GM18526 (cell line): Measurements from ENCODE around the gene CACNA1S.

Experiments
- POLR2A ChIP-seq: IDR thresholded peaks from 3 replicates; pipeline ENCODE4 v1.6.1; 2011; ENCODE audit not compliant: insufficient read length; ENCODE audit errors: extremely low read depth

The CACNA1S gene

DNA sequence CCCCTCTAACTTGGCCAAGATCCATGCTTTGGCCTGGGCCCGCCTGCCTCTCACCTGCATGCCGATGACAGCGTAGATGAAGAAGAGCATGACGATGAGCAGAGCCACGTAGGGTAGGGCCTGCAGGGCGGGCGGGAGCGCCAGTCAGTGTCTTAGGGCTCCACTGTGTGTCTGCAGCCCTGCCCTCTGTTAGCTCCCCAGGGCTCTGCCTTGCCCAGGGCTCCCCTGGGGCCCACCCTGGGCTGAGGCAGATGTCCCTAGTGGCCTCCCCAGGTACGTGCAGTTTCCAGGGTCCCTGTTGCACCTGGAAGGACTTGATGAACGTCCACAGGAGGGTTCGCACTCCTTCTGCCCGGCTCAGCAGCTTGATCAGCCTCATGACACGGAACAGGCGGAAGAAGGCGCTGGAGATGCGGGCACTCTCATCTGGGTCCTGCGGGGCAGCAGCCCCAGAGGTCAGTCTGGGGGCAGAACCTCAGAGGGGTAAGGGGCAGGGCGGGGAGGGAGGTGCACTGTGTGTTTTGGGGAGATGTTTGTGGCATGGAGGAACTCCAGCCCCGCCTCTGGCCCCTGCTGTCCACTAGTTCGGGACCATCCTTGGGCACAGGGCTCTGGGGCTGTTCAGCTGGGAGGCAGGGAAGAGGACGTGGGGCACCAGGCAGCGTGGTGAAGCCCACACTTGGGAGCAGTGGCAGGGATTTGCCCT lies 58.9 kb downstream of the CACNA1S start:
- no peak for TF ChIP-seq POLR2A

DNA sequence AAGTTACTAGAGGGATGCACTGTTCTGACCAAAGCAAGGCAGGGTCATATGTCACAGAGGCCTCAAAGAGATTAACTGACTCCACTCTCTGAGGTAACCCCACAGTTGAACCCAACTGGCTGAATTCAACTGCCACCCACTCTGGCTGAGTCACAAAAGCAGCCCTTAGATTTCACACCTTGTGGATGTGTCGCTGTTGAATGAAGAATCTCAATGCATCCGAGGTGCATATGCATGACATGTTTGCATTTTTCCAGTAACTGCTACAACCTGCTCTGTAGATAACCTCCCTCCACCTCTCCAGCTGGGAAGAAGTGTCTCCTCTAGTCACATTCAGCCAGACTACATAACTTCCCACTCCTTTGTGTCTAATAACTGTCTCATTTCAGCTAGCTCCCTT lies 60.8 kb downstream of the CACNA1S start:
- TF ChIP-seq POLR2A: no peak

DNA sequence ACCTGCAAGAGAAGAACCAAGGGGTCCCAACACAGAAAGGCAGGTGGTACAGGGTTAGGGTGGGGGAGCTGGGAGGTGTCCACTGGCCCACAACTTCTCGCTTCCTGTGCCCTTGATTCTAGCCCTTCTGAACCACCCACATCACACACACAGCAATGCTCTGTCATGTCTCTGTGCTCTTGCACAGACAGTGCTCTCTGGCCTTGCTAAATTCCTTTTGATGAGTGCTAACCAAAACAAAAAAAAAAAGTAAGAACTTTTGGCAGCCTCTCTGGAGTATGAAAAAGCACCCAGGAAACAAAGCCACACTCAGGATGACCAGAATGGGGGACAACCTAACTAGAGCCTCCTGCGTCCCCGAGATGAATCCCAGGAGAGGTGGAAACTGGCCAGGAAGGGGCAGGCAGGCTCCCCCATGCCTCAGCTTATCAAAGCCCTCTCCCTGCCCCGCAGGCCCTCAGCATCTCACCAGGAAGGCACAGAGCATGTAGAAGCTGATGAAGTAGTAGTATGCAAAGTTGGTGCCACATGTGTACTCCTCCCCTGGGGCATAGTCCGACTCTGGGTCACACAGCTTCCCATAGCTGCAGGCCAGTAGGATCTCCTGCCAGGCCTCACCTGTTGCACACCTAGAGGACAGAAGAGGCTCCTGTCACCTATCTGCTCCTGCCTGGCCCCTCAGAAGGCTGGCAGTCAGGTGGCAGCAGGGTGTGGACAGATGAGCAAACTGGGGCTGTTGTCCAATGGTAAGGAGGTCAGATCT lies 61.5 kb downstream of the CACNA1S start:
- no peak for TF ChIP-seq POLR2A

DNA sequence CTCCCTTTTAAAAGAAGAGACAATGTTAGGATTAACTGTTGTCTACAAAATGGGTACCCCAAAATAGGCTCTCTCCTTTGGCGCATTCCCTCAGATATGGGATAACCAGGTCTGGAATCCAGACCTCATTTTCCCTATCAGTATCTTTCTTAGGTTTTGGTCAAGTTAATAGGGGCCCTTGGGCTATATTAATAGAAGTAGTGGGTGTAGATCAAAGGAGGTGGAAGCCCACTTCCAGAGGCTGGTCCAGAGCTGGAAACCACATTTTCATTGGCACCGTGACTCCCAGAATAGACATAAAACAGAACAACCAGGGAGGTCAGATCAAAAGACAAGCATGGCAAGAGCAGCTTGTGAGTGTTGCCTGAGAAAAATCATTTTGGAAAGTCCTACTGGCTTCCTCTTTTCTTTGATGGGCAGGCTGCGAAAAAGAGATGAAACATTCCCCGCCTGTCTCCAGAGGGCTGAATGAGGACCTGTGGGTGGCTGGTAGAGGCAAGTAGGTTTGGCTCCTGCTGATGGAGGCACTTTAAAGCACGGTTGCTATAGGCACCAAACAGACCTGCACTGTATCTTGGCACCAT lies 62.9 kb downstream of the CACNA1S start:
- TF ChIP-seq POLR2A: no peak

DNA sequence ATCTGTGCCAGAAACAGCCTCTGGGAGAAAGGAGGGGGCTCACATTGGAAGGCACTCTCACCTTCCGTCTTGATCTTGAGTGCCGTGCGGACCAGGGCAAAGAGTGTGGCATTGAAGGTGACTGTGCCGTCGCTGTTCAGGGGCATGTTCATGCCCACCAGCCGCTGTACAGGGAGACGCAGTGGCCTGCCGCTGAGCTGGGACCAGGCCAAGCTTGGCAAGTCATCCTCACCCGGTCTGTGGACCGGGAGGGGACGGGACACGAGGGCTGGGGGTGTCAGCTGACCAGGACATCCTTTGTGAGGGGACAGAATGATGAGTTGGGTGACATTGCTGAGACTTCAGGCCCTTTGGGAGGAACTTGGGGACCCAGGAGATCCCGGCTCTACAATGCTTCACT lies 63.7 kb downstream of the CACNA1S start:
- no peak for TF ChIP-seq POLR2A

DNA sequence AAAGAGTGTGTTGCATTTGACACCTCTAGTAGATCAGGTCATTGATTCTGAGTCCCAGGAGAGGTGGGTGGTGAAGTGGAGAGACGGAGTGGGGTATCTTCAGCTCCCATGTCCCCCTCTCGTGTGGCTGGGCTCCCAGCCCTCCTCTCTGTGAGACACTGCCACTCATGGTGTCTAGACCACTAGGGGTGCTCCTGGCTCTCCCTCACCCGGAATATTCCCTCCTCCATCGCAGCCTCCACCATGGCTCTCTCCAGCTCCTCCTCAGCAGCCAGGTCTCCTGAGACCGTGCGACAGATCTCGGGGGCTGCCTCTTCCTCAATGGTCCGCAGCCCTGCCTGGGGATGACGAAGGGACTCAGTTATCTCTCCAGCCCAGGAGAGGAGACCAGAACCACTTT lies 68.1 kb downstream of the CACNA1S start:
- TF ChIP-seq POLR2A: no peak

DNA sequence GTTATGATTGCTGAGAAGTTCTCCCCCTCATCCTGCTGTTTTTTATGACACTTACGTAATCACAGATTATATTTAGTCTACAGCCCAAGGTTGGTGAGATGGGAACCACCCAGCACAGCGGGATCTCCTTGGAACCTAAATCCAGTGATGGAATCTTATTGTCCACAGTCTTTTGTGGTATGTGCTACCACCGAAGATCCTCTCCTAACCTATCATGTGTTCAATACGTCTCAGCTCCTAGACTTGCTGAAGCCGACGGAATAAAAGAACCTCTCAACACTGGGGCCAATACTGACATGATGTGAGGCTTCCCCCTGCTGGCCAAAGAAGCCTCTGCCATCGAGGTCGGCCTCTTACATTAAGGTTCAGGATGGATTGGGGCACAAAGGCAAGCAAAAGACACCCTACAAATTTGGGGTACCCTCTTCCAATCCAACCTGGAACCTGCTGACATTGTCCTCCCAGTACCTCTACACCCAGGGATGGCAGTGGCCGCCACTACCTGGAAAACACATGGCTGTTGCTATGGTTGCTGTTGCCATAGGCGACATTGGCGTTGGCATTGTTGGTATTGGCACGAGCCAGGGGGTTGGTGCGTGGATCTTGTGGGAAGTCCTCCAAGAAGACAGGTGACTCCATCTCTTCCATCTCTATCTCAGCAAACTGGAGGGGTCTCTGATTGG lies 69.3 kb downstream of the CACNA1S start:
- TF ChIP-seq POLR2A: no peak

DNA sequence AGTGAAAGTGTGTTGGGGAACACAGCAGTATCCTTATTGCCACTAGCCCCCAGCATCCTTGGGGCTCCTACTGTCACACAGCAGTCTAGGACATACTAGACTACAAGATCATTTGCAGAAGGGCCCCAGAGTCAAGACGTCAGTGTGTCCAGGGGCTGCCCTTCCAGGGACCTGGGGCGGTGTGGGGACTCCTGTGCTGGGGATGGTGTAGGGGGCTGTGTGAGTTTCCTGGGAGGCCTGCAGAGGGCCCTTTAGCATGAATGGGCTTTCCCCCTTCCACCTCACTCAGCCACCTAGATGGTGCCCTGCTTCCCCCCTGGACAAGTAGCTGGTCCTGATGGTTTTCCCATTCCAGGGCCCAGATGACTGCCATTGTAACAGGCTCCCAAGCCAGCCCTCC lies 71.2 kb downstream of the CACNA1S start:
- no peak for TF ChIP-seq POLR2A

DNA sequence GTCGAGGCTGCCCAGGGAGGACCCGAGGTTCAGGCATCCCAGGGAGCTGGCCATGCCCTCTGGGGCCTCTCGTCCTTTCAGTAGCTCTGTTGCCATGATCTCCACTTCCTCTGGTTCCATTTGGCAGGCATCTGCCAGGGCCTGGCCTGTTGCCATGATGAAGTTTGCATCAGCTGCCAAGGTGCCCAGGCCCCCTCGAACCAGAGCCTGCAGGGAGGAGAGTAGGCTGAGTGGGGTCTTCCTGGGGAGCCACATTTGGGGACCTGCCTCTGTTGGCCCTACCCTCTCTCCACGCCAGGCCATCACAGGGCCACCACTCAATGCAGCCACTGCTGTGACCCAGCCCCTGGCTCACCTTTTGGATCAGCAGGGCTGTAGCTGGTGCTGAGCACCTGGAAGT lies 72.3 kb downstream of the CACNA1S start:
- TF ChIP-seq POLR2A: no peak

DNA sequence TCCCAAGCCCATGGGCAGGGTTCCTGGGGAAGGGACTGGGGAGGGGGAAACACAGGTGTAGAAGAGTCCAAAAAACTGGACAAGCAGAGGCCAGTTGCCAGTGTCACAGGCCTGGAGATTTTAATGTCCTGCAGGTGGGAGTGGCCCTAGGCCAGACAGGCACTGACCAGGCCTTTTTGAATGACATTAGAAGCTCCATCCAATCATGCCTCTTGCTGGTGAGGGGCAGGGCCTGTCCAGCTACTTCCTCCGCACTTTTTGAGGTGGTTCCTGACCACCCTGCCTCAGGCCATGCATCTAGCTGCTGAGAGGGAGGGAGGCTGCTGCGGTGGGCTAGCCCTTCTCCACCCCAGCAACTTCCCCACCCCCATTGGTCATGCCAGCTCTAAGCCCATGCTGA lies 72.8 kb downstream of the CACNA1S start:
- TF ChIP-seq POLR2A: no peak

DNA sequence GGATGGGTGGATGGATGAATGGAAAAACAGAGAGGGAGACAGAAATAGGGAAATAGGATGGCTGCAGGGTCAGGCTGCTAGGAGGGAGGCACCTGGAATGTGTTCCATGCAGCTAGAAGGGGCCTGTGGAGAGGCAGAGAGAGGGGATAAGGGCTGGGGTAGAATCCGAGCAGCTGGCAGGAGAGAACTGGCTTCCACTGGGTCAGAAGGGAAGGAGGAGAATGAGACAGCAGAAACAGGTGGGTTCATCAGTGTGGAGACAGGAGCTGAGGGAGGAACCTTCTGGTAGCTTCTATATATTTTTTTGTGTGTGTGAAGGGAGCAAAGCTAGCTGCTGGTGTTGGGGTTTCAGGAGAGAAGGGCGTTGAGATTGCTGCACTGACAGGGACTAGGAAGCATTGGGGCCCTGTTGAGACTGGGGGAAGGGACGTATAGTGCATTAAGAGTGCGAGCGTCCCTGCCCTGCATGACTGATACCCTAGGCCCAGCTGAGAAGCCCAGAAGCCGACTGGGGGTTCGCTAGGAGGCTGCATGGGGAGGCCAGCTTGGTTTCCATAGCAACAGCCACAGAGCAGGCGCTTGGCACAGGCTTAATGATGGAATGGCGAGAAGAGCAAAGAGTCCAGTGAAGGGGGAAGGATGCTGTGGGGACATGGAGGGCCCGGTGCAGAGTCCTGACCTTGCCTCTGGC lies 73.9 kb downstream of the CACNA1S start:
- no peak for TF ChIP-seq POLR2A

DNA sequence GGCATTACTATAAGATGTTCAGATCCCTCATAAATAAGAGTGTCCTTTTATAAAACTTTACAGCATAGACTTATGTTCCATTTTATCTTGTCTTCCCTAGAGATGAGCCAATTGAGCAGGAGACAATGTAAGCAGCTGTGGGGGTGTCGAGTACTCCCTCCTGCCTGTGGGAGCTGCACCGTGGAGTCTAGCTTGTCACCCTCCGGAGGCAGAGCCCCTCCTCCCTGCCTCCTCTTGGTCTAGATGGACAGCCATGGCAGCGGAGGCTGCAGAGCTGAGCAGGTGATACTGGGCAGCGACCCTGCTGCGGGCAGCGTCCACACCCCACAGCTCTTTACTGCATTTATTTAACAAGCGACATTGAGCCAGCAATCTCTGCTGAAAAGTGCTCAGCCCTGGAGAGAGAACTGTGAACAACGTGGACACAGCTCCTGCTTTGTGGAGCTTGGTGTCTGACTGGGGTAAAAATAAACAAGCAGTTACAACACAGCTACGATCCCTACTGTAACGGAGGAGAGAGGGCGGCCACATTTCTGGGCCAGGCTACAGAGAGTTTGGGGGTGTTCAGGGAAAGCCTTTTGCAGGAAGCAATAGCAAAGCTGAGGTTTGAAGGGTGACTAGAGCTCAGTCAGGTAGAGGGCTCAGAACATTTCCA lies 75.9 kb downstream of the CACNA1S start:
- no peak for TF ChIP-seq POLR2A

DNA sequence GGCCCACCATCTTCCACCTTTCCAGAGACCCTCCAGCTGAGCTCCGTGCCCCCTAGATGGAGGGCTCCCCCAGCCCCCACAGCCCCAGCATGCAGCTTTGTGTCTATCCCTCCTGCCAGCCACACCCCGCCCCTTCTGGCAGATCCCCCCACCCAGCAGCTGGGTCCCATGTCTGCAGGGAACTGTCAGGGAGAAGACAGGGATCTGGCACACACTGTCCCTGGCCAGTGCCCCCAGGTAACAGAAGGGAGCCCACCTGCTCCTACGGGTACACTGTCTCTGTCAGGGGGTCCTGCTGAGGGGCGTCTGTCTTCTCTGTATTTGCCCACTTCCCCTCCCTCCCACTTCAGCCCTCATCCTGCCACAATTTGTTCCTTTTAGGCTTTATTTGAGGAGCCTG lies 77.6 kb downstream of the CACNA1S start:
- no peak for TF ChIP-seq POLR2A

DNA sequence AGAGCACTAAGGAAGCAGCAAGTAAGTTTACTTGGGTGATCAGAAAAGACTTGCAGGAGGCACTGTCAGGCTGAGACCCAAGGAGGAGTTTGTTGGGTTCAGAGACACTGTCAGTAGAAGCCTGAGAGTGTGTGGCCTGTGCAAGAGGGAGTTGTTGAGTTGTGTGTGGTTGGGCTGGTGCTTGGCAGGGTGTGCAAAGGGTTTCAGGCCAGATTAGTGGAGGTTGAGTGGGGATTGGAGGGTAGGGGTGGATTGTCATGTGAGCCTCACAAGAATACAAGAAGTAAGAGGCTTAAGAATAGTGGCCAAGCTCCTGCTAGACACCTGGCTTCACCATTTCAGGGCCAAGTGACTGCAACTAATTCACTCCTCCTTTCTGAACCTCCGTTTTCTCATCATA lies 79.8 kb downstream of the CACNA1S start:
- TF ChIP-seq POLR2A: no peak

DNA sequence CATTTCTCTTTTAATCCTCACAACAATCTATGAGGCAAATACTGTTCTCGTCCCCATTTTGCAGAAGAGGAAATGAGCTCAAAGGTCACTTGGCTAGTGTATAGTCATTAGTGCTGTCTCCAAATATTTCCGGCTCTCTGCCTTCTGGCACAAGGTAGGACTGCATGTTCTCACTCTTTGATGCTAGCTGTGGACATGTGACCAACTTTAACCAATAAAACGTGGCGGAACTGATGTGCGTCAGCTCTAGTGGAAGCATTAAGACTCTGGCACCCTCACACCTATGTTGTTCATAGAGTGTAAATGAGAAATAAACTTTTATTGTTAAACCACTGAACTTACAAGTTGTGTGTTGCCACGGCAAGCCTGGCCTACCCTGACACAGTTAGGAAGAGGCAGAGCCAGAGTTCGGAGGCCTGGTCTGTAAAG lies 83.8 kb downstream of the CACNA1S start:
- TF ChIP-seq POLR2A: no peak

DNA sequence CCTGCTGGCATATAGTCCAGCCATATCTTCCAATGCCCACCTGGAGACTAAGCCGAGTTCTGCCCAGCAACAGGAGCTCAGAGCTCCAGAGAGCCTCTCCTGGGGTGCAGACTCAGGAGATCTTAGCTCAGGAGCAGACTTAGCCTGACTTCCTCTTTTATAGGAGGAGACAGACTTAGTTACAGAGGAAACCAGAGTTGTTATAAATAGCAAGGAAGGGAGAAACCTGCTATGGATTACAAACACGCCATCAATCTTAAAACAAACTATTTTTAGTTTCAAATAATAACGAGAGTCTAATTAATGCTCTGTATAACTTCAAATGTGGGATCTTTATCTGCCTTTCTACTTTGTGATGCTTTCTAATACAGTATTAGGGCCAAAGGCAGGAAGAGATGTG lies 85.4 kb downstream of the CACNA1S start:
- TF ChIP-seq POLR2A: no peak
